Suppressor macrophage treated with lipopolysaccharide for 4 hours (primary cell): ENCODE data around the gene XPC.

Source experiments
- DNase-seq: peaks from one replicate; pipeline ENCODE4 v3.0.0-alpha.2; 2020

XPC gene

GRCh38 chr3:14169871-14170270 is 8.5 kb downstream of the XPC start:
- no peak for DNase-seq

- DNase-seq, result no peak
Observed at GRCh38 chr3:14169435-14169834, 9.0 kb downstream of the XPC start.

- DNase-seq, result no peak
Observed at GRCh38 chr3:14166877-14167603, 11.4 kb downstream of the XPC start.

- DNase-seq, result no peak
Observed at GRCh38 chr3:14162178-14162577, 16.2 kb downstream of the XPC start.

GRCh38 chr3:14161282-14161681 is 17.1 kb downstream of the XPC start:
- no peak for DNase-seq

GRCh38 chr3:14159426-14159825 is 19.0 kb downstream of the XPC start:
- DNase-seq, result no peak

GRCh38 chr3:14158370-14158769 is 20.0 kb downstream of the XPC start:
- DNase-seq, result no peak

- DNase-seq, result no peak
Observed at GRCh38 chr3:14157951-14158350, 20.4 kb downstream of the XPC start.

GRCh38 chr3:14156843-14157561 is 21.4 kb downstream of the XPC start:
- no peak for DNase-seq

GRCh38 chr3:14156201-14156600 is 22.2 kb downstream of the XPC start:
- DNase-seq, result no peak

GRCh38 chr3:14154895-14155440 is 23.4 kb downstream of the XPC start:
- DNase-seq, result peak; percentile 33

GRCh38 chr3:14154276-14154675 is 24.1 kb downstream of the XPC start:
- DNase-seq, result no peak

- no peak for DNase-seq
Observed at GRCh38 chr3:14153663-14154062, 24.7 kb downstream of the XPC start.

GRCh38 chr3:14152963-14153355 is 25.4 kb downstream of the XPC start:
- DNase-seq, result no peak

GRCh38 chr3:14152233-14152962 is 26.0 kb downstream of the XPC start:
- no peak for DNase-seq

- no peak for DNase-seq
Observed at GRCh38 chr3:14151471-14152083, 26.8 kb downstream of the XPC start.

GRCh38 chr3:14150491-14151230 is 27.7 kb downstream of the XPC start:
- DNase-seq, result no peak

GRCh38 chr3:14150078-14150477 is 28.3 kb downstream of the XPC start:
- DNase-seq, result no peak

GRCh38 chr3:14148041-14148985 is 30.1 kb downstream of the XPC start:
- DNase-seq, result no peak

- DNase-seq, result no peak
Observed at GRCh38 chr3:14147617-14148016, 30.8 kb downstream of the XPC start.

GRCh38 chr3:14147066-14147435 is 31.4 kb downstream of the XPC start:
- DNase-seq, result peak; percentile 50
